SIG-M5 (cell line): ENCODE data around the gene LRP5.
"Not testable (repeated sequence)": the region's sequence is repeated elsewhere in the genome, so short reads cannot be mapped to it uniquely, and the experiment has no call there.

Source experiments
- DNase-seq: peaks from one replicate; lab custom pipeline; 2025; lab: John Stamatoyannopoulos, UW

The LRP5 gene

DNA sequence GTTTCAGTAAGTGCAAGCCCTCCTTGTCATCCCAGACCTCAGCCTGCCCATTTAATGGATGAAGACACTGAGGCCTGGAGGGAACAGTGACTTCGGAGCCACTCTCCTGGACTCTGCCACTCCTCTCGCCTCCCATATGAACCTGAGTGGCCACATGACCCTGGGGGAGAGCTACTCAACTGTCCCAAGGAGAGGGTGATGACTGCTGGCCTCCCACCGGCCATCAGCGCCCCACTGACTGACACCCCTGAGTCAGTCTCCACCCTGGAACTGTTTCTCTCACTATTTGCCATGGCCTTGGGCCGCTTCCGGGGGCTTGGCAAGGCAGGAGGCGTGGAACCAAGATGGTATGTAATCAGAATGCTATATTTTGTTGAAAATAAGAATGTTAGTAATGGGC is 17.1 kb downstream of the LRP5 start:
- DNase-seq = no peak

DNA sequence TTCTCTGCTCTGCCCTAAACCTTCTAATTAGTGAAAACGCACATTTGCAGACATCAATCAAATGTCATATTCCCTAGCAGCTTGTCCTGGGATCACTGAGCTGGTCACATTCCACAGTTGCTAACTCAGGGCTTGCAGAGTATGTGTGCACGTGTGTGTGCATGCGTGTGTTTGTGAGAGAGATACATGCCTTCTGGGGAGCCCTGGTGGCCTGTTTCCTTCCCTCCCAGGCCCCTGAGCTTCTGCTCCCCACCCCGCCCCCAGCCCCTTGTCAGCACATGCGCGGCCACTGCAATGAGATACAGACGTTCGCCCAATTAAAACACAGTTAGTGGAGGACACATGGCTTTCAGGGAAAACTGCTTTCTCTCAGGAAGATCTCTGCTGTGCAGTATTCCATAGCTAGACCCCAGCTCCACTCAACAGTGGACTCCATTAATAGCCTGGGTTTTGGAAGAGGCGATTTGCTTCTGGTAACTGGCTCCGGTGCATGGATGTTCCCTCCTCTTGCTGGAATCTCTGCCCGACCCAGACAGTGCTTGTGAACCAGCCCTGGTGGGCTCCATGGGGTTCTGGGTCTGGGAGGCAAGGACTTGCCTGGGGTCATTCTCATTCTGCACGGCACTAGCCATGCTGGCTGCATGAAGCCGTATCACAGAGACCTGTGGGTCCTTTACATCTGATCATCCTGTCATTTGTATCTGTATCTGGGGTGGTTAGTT is 17.7 kb downstream of the LRP5 start:
- no peak for DNase-seq

DNA sequence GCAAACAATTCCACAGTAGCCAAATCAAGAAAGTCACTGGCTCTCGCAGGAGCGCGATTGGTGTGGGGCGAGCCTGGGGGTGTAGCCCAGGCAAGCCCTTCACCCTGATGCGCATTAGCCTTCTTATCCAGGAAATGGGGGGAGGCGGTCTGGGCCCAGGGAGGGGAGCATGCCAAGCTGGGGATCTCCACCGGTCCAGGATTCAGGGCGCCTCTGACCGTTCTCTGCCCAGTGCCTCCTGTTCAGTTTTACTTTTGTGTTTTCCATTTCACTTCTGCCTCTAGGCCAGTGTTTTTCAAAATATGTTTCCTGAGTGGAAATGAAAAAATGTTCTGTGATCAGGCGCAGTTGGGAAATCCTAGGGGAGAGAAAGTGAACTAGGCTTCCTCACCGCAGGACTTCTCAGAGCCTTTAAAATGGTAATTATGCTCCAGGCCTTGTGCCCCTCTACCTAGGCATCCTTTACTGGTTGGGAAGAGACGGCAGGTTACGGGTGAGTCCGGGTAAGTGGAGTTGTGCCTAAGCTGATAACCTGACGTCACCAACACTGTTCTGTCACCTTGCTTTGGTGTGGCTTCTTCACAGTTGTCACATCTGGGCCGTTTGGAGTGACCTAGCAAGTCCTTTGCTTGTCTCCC is 18.4 kb downstream of the LRP5 start:
- DNase-seq = no peak

DNA sequence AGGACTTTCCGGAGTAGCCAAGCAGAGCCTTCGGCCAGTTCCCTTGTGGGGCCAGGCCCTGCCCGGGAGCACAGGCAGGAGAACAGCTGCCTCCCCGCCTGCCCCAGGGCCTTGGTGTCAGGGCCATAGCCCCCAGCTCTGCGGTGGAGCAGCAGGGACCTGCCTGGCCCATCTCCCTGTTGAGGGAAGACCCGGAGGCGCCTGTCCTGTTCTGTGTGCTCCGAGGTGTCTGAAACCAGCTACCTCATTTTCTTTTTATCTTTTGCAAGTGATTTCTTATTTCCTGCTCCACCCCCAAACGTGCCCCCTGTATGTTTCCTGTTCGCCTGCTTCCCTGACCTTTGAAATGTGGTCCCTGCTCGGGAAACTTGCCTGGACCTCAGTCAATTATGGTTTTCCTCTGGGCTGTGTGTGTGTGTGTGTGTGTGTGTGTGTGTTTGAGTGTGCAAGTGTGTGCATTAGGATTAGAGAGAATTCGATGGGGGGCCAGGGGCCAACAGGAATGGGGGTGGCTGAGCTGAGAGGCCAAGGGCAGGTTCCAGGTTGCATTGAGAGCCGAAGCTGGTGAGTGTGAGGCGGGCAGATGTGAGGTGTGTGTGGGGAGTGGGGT is 19.1 kb downstream of the LRP5 start:
- DNase-seq = no peak

DNA sequence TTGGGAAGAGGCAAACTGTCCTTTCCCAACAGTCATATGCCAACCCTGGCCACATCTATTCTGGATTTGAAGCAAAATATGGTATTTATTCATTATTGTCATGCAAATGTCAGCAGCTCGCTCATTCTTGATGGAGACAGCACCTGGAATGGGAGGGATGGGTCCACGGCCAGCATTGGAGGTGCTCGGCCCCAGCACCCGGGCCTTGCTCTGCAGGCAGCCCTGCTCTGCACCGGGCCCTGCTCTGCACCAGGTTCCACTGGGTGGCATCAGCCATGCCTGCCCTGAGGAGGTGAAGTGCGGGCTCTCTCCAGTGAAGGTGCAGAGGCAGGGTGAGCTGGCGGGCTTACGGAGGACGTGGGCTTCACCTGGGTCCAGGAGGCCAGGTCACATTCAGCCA is 19.8 kb downstream of the LRP5 start:
- no peak for DNase-seq

DNA sequence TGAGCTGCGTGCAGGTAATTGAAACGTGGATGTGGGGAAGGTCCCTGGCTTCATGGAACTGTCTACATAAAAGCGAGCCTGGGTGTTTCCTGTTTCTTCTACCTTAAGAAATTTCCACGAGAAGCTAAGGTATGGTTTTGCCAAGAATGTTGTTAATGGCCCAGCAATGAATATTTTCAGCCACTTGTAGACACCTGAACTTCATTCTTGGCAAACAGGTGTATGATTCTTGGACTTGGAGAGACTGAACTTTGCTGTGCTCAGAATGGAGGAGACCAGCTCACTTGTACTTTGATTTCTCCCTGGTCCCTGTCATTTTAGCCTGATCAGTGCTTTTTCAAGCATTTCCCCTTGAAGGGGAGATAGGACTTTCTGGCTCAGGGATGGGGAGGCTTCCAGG is 20.8 kb downstream of the LRP5 start:
- DNase-seq = no peak

DNA sequence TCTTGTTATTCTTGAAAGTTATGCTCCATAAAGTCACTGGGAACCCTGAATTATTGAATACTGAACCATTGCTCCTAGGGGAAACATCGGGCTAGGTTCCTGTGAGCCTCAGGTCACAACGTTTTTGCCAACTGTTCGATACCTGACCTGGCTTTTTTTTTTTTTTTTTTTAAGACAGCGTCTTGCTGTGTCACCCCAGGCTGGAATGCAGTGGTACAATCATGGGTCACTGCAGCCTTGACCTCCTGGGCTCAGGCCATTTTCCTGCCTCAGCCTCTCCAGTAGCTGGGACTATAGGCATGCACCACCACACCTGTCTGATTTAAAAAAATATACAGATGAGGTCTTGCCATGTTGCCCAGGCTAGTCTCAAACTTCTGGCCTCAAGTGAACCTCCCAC is 22.5 kb downstream of the LRP5 start:
- no peak for DNase-seq

DNA sequence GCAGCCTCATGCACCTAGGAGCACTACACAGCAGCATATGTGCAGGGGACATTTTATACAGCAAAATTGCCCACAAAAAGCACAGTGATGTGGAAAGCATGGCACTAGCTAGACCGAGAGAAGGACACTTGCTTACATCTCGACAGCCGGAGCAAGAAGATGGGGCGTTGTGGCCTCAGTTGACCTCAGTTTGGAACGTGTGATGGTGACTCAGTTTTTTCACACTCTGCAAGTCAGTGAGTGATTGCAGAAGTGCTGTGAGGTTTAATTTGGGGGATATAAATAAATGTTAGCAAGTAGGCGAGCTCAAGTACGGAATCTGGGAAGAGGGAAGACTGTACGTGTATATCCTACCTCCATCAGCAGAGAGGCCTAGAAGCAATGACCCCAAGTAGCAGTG is 23.3 kb downstream of the LRP5 start:
- no peak for DNase-seq

DNA sequence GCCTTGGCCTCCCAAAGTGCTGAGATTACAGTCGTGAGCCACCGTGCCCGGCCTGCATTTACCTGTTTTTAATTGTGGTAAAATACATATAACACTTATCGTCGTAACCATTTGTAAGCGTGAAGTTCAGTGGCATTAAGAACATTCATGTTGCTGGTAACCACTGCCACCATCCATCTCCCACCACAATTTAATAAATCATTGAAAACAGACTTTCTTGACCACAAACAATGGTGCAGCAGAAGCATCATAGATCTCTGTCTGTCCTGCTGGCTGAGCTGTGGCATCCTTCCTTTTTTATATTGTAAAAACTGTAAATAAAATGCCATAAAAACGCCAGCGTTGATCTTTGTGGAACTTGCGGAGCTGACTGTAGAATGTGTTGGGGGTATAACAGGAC is 24.3 kb downstream of the LRP5 start:
- DNase-seq = no peak

DNA sequence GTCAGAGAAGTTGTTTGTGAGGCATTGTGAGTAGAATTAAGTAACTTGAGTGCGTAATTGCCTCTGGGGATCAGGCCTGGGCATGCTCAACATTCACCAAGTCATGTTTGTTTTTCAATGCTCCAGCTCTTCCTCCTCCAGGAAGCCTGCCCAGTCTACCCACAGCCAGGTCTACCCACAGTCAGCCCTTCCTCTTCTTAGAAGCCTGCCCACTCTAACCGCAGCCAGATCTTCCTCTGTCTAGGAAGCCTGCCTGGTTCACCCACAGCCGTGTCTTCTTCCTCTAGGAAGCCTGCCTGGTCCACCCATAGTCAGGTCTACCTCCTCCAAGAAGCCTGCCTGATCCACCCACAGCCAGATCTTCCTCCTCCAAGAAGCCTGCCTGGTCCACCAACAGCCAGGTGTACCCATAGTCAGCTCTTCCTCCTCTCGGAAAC is 25.0 kb downstream of the LRP5 start:
- DNase-seq = no peak

DNA sequence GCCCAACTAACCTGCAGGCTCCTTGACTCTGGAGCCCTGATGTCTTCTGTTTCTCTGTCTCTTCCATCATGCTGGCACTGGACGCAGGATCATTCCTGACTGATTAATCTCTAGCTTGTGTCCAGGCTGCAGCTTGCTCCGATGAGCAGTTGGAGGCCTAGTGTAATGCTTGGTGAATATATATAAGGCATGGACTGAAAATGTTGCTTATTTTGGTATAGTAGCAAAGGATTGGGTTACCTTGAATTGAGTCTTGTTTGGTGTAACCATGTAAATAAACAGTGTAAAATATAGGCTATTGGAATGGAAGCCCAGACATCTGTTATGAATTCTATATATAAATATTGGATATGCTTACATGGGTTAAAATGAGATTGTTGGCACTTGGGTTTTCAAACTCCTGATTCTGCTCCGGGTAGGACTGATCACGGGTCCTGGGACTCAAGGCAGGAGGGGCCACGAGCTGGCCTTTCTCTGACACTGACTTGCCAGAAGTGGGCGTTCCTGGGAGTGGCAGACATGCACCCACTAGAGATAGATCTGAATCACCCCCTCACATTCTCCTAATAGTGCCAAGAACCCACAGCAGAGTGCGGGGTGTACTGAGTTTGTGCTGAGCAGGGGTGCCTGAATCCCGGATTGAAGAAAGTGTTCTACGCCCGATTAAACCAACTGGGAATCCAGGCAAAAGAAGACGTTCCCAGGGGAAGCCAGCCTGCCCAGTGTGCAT is 25.8 kb downstream of the LRP5 start:
- DNase-seq = no peak

DNA sequence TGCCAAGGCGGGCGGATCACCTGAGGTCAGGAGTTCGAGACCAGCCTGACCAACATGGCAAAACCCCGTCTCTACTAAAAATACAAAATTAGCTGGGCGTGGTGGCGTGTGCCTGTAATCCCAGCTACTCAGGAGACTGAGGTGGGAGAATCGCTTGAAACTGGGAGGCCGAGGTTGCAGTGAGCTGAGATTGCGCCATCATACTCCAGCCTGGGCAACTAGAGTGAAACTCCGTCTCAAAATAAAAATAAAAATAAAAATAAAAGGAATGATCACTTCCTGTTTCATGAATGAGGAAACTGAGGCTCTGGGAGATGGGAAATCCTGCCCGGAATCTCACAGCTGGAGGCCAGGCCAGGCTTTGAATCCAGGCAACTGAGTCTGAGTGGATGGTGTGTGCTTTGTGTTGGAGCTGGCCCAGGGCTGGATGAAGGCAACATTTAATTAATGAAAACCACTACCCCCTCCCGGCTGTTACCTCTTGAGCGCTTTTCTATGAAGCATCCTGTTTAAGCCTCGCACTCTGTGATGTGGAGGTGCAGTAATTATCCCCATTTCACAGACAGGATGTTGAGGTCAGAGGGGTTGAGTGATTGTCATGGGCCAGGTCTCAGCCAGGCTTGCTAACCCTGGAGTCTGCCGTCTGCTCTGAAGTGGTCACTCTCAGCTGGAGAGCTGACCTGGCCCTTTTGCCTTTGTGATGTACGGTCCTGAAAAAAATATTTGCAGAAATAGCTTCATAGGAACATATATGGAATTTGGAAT is 27.8 kb downstream of the LRP5 start:
- no peak for DNase-seq

DNA sequence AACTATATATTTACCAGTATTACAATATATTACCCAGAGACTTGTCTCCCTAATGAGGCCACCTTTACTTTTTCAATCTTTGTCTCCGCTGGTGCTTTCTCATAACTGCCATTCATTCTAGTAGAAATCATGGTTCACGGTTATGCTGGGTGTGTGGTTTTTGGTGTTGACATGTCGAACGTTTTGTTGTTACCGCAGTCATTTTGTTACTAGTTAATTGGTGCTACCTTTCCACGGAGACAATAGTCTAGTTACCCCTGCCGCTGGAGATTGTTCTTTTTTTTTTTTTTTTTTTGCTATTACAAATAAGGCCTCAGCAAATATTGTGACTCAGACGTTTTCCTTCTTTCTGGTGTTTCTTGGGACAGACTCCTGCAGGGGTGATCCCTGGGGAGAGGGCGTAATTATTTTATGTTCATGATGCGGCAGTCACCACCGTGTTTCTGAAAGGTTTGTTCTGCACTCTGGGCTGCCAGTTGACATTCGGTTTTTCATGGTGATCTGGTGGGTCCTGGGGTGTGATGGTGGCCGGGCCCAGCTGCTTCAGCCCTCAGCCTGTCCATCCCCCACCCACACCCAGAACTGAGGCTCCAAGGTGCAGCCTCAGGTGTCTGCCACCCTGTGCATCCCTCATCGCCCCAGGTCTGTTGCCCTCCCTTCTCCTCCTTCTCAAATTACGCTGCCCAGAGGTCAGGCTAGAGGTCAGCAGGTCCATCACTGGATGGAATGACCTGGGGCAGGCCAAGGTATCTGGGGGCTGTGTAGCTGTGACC is 28.6 kb downstream of the LRP5 start:
- DNase-seq = no peak

DNA sequence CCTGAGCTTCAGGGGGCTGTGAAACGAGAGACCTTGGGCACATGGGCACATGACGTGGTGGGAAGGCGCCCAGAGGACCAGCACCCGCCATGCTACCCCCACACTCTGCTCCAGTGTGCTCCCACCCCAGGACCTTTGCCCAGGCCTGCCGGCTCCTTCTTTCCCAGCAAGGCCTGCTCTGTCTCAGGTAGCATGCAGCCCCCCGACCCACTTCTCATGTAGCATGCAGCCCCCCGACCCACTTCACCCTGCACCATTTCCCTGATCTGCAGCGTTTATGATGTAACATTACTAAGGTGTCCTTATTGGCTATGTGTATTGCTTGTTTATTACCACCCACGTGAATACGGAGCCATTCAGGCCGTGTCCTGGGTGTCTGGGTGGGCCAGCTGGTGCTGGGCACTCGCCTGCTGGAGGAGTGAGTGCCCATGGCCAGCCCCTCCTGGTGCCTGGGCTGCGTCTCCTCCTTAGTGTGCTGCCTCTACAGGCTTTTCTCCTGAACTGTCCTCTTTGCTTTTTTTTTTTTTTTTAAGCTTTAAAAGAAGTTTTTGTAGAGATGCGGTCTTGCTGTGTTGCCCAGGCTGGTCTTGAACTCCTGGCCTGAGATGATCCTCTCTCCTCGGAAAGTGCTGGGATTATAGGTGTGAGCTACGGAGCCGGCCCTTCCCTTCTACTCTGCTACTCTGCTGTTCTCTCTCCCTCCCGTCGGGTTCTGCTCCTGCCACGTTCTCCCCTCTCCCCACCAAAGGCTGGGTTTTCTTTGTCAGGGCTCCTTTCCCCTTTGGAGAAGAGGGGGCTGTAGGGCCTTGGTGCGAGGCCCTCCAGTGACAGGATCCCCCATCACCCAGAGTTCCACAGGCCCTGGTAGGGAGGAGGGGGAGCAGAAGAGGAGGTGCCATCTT is 29.4 kb downstream of the LRP5 start:
- DNase-seq = no peak

DNA sequence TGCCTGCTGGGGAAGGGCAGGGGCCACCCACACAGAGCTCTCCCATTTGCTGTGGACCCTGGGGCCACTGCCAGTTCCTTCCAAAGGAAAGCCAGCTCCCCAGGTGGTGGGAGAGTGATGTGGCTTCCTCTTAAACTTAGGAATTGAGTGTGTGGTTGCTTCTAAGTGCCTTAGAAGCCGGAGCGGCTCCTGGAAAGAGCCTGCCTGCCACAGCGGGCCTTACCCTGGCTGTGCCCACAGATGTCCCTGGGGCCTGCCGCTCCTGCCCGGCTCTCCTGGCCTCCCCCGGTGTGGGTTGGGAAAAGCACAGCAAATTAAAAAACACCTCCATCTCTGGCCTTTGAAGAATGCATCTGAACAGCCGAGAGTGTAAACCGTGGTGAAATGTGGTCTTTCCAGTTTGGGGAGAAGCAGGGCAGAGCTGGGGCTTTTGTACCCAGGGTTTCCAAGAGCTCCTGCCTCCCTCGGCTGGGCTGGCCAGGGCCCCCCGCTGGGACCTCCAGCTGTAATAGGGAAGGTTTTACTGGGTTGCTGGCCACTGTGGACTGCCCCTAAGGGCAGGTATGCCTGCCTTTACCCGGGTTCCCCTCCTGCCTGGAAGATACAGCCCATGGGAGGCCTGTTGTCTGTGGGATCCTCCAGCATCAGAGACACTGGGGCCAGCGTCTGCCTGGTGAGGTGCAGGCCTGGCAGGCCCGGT is 30.2 kb downstream of the LRP5 start:
- DNase-seq = no peak

DNA sequence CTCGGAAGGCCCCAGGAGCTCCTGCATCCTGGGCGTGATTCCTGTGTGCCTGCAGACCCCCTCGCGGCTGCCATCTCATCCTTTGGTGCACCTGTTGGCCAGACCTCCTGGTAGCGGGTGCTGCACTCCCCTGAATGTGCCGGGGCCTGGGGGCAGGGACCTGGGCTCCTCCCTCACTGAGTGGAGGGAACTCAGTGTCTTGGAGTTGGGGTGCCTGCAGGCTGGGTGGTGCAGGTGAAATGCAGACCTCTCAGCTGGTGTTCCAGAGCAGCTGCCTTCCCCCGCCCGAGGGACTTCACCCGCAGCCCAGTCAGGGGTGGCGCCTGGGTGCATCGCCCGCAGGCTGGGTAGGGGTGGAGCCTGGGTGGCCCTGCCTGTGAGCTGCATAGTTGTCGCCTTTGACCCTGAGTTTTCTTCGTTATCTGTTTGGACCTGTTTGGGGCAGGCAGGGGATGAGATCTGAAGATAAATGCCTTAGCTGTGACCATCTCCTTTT is 31.4 kb downstream of the LRP5 start:
- no peak for DNase-seq

DNA sequence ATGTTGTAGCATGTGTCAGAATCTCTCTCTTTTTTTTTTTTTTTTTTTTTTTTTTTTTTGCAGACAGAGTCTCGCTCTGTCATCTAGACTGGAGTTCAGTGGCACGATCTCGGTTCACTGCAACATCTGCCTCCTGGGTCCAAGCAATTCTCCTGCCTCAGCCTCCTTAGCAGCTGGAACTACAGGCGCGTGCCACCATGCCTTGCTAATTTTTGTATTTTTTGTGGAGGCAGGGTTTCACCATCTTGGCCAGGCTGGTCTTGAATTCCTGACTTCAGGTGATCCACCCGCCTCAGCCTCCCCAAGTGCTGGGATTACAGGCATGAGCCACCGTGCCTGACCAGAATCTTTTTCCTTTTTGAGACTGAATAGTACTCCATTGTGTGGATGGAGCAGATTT is 32.4 kb downstream of the LRP5 start:
- DNase-seq = not testable (repeated sequence)

DNA sequence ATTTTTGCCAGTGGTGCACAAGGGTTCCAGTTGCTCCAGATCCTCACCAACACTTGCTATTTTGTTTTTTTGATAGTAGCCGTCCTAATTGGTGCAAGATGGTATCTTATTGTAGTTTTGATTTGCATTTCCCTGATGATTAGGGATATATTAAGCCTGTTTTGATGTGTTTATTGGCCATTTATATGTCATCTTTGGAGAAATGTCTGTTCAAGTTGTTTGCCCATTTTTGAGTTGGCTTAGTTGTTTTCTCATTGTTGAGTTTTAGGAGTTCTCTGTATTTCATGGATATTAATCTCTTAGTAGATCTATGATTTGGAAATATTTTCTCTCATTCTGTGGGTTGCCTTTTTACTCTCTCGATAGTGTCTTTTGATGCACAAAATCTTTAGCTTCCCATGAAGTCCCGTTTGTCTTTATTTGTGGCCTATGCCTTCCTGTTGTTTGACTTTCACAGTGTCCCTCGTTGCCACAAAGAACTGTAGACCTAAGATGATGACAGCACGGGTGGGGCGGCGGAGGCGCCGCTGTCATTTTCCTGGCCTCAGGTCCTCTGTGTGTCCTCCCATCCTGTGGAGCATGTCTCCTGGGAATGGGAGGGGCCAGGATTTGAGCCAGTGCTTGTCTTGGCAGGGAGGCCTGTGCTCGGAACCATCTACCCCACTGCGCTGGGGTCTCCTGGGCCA is 33.5 kb downstream of the LRP5 start:
- DNase-seq = no peak

DNA sequence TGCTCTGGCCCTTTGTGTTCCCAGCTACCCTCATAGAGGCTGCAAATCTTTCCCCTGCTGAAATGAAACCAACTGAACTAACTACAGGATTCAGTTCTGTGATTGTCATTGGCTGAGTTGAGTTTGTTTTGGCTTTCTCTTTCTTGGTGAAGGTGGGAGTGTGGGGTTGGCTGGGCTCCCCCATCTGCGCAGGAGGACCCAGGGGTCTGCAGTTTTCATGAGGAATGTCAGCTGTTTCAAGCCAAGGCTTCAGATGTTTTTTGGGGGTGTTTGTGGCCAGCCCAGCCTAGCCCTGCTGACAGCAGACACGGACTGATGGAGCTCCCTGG is 34.0 kb downstream of the LRP5 start:
- no peak for DNase-seq
